ENCODE results near the gene MATN4. TPM values are rescaled to one million over a fixed set of nuclear protein-coding genes. Genes with fewer than 3 reads are reported as not detected.

MATN4 gene
- total and polyA plus RNA-seq, 2 of the 4 experiments (the other 2 are of a cell fraction) = 0.12 TPM; not detected in 1

DNA sequence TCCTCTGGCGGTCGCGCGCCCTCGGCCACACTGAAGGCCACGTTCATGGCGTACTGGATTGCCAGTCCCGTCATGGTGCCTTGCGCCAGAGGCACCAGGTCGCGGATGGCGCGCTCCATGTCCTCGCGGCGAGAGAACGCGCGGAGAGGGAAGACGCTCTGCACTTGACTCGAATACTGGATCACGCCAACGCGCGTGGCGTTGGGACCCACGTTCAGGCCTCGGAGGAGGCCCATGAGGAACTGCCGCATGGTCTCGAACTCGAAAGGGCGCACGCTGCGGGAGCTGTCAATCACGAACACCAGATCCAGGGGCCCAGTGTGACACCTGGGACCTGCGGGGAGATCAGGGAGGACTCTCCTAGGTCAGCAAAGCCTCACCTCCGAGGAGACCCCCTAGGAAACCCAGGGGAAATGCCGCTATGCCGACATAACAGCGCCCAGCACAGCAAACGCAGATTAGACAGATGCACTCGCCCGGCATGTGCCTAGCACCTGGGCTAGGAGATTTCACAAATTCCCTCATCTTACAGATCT, 3.6 kb downstream of the MATN4 start:
- no peaks in the 10 kb centered on the region for H3K9me1 ChIP-seq (ENCODE audit: insufficient read depth, low read length)
- H3K27me3 ChIP-seq (ENCODE audit: control insufficient read depth, insufficient read depth, low read length) = peaks cover 57% of the 10 kb centered on the region
- H3K79me1 ChIP-seq (ENCODE audit: low read depth in 1 of 2, low read length in 2 of 2) = no peaks in the 10 kb centered on the region
- peaks cover 2% of the 10 kb centered on the region; the same call in 1 of the 2 replicates for H3K4me1 ChIP-seq (ENCODE audit: control insufficient read depth, insufficient read depth, low read length)
- H2BK120ac ChIP-seq (ENCODE audit: low read depth, low read length) = no peak overlapping the region
- 57% methylated on average over 24 of the region's 43 CpGs; no CpG with 5 or more reads in 1 of the 2 experiments for WGBS, 2 experiments (ENCODE audit: extremely low coverage in 2 of 2, insufficient read length in 1 of 2)
- H3K4me2 ChIP-seq (ENCODE audit: low read depth, low read length) = no peak overlapping the region
- H2BK15ac ChIP-seq (ENCODE audit: low read depth, low read length) = no peak overlapping the region
- H3K18ac ChIP-seq (ENCODE audit: low read depth, low read length) = no peak overlapping the region
- H4K20me1 ChIP-seq (ENCODE audit: insufficient read depth, low read length) = no peaks in the 10 kb centered on the region
- H4K5ac ChIP-seq (ENCODE audit: low read depth, low read length) = no peak overlapping the region
- H2AFZ ChIP-seq (replicated peaks; ENCODE audit: low read length, poor library complexity) = peak overlapping the region; percentile 19
- CTCF ChIA-PET = interaction anchor here (1.1 to 2.7 kb wide), 2 partner anchors 10 to 132 kb away, joined by 4 to 11 read pairs; no protein-coding TSS in a partner anchor
- H2BK5ac ChIP-seq (ENCODE audit: low read depth, low read length, poor library complexity, severe bottlenecking) = no peak overlapping the region
- H3K36me3 ChIP-seq (ENCODE audit: control insufficient read depth, insufficient read depth, low read length) = no peaks in the 10 kb centered on the region
- H3K14ac ChIP-seq (replicated peaks; ENCODE audit: low read depth, low read length) = no peak overlapping the region
- no peak overlapping the region for H4K8ac ChIP-seq (ENCODE audit: low read depth in 2 of 2, low read length in 2 of 2)
- no peak for TF ChIP-seq MAFK (IDR thresholded peaks at IDR 0.05; ENCODE audit: low read depth, low read length)
- no peak for TF ChIP-seq RAD21 (IDR thresholded peaks at IDR 0.05; ENCODE audit: low read length)
- no peak for TF ChIP-seq POLR2A (IDR thresholded peaks at IDR 0.05; ENCODE audit: low read depth, low read length)
- TF ChIP-seq FOS (IDR thresholded peaks at IDR 0.05; ENCODE audit: low read depth, low read length) = no peak
- TF ChIP-seq MAZ (IDR thresholded peaks at IDR 0.05; ENCODE audit: borderline replicate concordance, low read depth, low read length) = no peak
- TF ChIP-seq CTCF (conservative IDR thresholded peaks at IDR 0.05; ENCODE audit: low read depth, low read length) = no peak
- no peak for TF ChIP-seq BHLHE40 (IDR thresholded peaks at IDR 0.05; ENCODE audit: low read depth, low read length)
- no peak for TF ChIP-seq NFE2L2 (IDR thresholded peaks at IDR 0.05; ENCODE audit: low read depth, low read length)
- no peak for TF ChIP-seq USF2 (IDR thresholded peaks at IDR 0.05; ENCODE audit: low read depth, low read length)
- H3K4ac ChIP-seq (ENCODE audit: low read depth, low read length) = no peak overlapping the region
- POLR2A ChIA-PET (ENCODE audit: unreplicated experiment) = no interaction called here
- H4K91ac ChIP-seq (ENCODE audit: insufficient read depth, low read depth, low read length) = no peak overlapping the region
- no peak overlapping the region for H3K4me3 ChIP-seq (ENCODE audit: insufficient read depth, low read depth, low read length)
- ATAC-seq (ENCODE audit: low read depth) = no peak
- BruUV-seq (replicated peaks) = no TSS peak
- H3K23ac ChIP-seq (ENCODE audit: low read depth, low read length) = no peak overlapping the region
- no peak for DNase-seq
- no peak overlapping the region for H3K27ac ChIP-seq (ENCODE audit: insufficient read depth, low read length)
- dilution Hi-C loops (cut with HindIII; ENCODE audit: low sequenced_read_pairs, unreplicated experiment) = no loop called here
- intact Hi-C loops (cut with micrococcal nuclease) = no loop called here
- no peaks in the 10 kb centered on the region for H3K9me3 ChIP-seq (ENCODE audit: control insufficient read depth, insufficient read depth, low read length)
- no peak overlapping the region for H3K9ac ChIP-seq (ENCODE audit: low read depth, low read length)
- in situ Hi-C loops (cut with MboI; ENCODE audit: low sequenced_read_pairs) = no loop called here
- no peak overlapping the region for H2AK5ac ChIP-seq (ENCODE audit: low read depth, low read length)
- H2AK9ac ChIP-seq (replicated peaks; ENCODE audit: low read depth, low read length, poor library complexity) = peak overlapping the region; percentile 26
- no peak overlapping the region for H3K56ac ChIP-seq (ENCODE audit: extremely low read depth, insufficient read depth, low read length)
- H2BK20ac ChIP-seq (ENCODE audit: low read depth, low read length) = no peak overlapping the region

All from IMR-90 (cell line).